KBM-7 (cell line): Measurements from ENCODE around the gene RTF1.

ENCODE experiments used
- DNase-seq: peaks from one replicate; pipeline ENCODE4 v3.0.0-alpha.2; 2015
- in situ Hi-C: fragments of 300-500 bp; cut with MboI; formaldehyde crosslinking; loops from 2 replicates; pipeline ENCODE4 v1.14.3; 2020; ENCODE audit warnings: low sequenced_read_pairs, low pct_unique_long_range_greater_than_20kb, mixed read lengths

RTF1 gene

DNA sequence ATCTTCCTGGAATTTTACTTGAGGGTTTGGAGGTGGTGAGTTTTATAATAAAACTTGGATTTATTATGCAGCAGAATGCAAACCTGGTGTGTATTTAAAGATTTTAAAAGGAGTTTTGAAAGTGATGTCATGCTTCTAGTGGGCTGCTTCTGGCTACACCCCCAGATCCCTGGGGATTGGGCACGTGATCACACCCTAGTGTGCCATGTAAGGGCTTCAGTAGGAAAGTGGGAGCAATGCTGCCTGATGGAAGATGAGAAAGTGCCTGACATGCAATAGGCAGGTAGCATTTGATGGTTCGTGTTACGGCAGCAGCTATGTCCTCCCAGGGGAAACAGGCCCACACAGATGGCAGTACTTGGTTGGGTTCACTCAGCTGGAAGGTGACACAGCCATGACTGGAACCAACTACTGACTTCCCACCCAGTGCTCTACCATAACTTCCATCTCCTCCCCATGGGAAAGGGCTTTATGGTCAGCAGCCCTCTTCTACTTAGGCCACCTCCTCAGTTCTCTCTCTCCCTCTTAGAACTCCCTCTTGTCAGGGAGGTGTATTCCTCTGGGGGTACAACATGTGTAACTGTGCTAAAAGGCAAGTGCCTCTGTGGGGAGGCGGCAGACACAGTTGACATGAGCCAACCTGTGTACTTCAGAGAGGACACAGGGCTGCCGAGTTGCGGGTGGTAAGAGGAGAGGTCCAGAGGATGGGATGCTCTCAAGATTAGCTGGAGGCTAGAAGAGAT lies 82.4 kb downstream of the RTF1 start:
- no peak for DNase-seq
- in situ Hi-C loops: no loop called here

DNA sequence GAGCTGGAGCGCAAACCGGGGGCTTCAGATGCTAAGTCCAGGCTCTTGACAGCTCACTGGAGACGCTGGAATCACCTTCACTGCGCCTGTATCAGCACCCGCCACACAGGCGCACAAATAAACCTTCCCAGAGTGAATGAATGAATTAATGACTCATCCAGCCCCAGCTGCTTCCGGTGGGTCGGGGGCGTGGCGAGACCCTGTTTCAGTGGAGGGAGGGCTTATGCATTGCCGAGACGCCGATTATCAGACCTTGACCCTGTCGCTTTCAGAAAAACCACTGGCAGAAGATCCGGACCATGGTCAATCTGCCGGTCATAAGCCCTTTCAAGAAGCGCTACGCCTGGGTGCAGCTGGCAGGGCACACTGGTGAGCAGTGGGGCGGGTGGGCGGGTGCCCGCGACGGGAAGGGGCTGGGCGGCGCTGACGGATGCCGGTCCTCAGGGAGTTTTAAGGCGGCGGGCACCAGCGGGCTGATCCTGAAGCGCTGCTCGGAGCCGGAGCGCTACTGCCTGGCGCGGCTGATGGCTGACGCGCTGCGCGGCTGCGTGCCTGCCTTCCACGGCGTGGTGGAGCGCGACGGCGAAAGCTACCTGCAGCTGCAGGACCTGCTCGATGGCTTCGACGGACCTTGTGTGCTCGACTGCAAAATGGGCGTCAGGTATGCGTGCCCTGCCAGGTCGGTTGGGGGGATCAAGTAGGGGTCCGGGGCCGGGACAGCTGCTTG lies 84.5 kb downstream of the RTF1 start:
- in situ Hi-C loops: no loop called here
- DNase-seq: no peak

DNA sequence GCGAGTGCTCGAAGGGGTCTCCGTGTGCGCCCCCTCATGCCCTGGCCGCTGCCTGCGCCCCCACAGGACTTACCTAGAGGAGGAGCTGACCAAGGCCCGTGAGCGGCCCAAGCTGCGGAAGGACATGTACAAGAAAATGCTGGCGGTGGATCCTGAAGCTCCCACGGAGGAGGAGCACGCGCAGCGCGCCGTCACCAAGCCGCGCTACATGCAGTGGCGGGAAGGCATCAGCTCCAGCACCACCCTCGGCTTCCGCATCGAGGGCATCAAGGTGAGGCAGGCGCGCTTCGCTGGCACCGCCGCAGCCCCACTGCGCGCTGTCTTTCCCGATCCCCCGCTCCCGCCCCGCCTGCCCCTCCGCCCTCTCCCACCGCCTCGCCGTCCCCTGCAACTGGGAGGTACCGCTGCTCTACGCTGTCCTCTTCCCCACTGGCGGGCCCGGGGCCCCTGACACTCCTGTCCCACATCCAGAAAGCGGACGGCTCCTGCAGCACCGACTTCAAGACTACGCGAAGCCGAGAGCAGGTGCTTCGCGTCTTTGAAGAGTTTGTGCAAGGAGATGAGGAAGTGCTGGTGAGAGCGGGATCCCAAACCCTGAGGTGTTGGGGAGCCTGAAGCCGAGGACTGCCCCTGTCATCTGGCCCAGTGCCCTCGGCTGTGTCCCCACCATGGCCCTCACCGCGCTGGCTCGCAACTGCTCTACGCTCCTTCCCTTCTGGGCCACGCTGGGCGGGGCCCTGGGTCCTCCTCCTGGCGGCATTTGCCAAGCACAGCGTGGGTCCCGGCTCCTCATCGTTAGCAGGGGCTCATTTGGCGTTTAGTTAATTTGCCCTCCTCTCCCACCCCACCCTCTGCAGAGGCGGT lies 85.3 kb downstream of the RTF1 start:
- in situ Hi-C loops: no loop called here
- no peak for DNase-seq

DNA sequence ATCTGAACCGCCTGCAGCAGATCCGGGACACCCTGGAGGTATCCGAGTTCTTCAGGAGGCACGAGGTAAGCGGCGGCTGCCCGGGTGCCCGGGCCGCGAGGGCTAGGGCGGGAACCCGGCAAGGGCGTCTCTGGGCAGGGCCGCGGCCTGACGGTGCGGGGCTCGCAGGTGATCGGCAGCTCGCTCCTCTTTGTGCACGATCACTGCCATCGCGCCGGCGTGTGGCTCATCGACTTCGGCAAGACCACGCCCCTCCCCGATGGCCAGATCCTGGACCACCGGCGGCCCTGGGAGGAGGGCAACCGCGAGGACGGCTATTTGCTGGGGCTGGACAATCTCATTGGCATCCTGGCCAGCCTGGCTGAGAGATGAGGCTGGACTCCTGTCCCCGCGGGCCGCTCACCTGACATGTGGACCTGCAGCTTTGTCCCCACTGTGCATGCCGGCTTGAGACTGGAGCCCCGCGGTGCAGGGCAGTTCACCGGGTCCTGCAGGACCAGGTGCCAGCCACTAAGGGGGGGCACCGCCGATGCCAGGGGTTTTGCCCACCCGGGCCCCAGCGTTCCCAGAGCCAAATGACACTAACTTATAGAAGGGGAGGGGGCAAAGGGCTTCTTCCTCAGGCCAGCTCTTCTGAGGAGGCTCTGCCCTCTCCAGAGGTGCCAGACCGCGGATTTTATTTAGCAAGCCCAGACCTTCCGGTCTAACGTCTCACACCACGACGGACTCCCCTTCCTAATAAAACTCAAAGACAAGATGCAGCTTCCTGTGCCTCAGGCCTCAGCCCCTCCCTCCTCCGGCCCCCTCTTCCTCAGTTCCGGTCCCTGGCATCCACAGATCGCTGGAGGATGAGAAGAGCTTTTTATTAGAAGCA lies 86.1 kb downstream of the RTF1 start:
- peak; percentile 86 for DNase-seq
- in situ Hi-C loops: no loop called here

DNA sequence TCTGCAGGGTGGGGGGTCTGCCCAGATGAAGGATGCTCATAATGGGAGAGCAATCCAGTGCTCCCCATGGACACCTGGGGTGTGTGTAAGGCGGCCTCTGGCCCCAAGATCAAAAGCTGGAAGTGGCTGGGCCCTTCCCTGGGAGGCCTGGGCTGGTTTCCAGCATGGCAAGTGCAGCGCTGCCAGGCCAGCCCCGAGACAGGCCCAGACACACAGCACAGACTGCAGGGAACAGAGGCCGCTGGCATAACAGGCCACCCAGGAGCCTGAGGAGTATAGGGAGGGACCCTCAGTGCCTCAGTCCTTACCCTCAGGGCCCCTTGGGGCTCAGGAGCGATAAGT lies 86.7 kb downstream of the RTF1 start:
- DNase-seq: no peak
- in situ Hi-C loops: no loop called here

DNA sequence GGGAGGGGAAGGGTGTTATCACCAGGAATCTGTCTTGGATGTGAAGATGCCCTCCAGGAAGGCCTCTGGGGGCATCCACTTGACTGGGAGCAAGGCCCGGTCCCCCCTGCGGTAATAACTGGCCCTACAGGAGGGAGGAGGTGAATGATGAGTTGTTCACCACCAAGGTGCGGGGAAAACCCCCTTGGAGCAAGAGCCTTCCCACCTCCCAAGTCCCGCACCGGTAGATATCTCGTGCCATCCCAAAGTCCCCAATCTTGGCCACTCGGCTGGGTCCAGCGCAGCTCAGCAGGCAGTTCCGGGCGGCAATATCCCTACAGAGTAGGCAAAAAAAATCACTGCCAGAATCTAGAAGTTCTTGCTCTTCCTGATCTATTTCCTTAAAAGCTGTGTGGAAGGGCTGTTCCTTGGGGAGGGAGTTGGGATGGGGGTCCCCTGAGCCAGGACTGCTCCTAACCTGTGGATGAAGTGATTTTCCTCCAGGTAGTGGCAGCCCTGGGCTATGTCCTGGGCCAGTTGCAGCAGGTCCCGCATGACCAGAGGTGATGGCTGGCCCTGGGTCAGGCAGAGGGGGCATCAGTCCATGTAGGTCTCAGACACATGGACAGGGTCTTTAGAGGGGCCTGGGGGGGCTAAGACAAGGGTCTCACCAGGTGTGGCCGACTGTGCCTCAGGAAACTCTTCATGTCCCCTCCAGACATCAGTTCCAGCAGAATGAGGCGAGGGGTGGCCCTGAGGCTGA lies 88.0 kb downstream of the RTF1 start:
- DNase-seq: no peak
- in situ Hi-C loops: no loop called here

DNA sequence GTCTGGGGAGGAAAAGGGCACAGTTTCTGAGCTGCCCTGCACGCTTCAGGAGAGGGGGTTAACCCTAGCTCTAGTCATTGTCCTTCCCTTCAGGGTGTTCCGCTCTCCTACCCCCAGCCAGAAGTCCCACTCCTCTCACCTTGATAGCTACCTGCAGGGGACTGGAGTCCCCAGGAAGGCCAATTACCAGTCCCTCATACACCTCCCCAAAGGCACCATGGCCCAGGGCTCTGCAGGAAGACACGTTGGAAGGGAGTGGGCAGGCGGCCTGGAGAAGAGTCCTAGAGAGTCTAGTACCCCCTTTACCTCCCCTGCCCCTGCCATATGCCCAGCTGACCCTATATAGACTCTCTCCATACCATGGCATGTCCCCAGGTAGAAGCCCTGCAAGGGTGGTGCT lies 88.9 kb downstream of the RTF1 start:
- DNase-seq: no peak
- in situ Hi-C loops: no loop called here

DNA sequence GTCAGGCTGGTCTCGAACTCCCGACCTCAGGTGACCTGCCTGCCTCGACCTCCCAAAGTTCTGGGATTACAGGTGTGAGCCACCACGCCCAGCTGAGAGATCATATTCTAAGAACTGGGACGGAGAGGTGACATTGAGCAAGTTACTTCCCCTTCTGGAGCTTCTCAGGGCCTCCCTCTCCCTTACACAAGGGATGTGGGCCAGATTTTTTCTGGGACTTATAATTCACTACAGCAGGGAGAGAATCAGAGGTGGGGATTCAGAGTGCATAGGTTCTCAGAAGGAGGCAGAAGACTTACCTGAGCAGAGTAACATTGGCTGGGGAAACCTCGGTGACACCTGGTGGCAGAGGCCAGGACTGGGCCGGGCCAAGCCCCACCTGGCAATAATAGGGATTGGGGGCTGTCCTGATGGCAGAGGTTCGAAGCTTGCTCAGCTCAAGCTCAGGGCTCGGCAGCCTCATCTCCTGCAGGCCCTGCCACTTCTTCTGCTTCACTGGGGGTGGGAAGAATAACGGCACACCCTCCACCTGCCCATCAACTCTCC lies 90.0 kb downstream of the RTF1 start:
- peak; percentile 35 for DNase-seq
- in situ Hi-C loops: no loop called here

DNA sequence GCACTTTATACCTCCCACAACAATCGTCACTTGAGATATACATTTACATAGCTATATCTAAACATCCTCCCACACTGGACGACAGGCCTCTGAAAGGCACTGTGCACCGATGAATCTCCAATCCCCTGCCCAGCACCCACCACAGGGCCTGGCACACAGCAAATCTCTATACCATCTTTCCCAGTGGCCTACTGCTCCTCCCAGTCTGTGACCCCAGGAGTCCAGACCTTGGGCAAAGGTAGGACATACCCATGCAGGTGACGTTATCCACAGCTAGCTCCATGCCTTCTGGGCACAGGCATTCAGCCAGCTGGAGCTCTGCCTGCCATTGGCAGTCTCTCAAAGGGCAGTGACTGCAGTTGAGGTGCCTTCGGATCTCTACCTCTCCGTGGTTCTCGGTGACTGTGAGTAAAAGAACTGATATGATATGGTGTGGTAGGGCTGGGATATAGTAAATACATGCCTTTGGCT lies 91.0 kb downstream of the RTF1 start:
- DNase-seq: no peak
- in situ Hi-C loops: no loop called here

DNA sequence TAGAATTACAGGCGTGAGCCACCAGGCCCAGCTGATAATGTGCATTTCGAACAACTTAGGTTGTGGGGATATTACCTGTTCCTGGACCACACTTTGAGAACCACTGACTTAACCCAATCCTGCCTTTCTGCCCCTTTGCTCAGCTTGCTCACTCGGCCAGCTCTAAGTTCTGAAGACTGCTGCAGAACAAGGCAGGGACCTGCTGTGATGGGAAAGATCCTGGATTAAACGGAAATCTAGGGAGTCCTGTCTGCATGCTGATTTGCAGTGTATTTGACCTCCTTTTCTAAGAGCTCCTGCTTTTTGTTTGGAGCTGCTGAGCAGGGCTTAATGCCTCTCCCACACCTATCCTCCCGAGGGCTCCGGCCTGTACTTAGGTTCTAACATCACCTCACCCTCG lies 93.8 kb downstream of the RTF1 start:
- in situ Hi-C loops: no loop called here
- DNase-seq: no peak

DNA sequence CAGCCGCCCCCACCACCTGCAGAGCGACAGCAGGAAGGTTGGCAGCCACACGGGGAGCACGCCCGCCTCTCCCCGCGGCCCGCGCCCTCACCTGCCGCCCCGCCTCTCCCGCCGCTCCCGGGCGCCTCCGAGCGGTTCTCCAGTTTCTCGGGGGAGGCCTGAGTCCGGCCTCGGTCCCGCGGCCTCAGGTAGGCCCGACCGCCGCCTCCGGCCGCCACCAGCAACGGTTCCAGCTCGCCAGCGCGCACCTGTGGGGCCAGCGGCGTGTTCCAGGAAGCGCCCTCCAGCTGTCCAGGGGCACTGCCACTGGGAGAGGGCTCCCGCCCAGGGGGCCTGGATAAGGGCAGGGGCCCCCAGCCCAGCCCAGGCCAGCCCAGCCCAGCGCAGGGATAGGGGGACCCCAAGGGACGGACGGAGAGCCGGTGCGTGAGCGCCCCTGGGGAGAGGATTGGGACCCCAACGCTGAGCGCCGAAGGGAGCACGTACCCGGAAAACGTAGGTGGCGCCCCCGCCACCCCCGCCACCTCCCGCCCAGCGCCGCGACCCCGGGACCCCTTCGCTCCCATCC lies 94.5 kb downstream of the RTF1 start:
- in situ Hi-C loops: no loop called here
- DNase-seq: no peak

DNA sequence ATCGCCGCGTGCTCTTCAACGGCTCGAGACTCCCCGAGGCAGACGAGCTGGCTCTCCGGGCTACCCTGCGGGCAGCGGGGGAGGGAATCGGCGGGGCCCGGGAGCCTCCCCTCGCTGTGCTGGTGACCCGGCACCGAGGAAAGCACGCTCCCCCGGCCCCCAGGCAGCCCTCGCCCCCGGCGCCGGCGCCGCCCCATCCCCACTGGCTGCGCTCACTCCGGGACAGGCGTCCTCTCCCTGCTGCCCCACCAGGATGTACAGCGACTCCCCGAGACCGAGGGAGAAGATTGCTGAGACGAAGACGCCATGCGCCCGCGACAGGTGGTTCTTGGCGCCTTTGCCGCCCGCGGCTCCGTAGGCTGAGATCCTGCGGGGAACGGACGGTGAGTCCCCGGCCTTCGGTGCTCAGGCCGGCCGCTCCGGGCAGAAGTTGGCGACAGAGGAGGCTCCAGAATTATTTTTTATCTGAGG lies 95.0 kb downstream of the RTF1 start:
- no peak for DNase-seq
- in situ Hi-C loops: no loop called here

DNA sequence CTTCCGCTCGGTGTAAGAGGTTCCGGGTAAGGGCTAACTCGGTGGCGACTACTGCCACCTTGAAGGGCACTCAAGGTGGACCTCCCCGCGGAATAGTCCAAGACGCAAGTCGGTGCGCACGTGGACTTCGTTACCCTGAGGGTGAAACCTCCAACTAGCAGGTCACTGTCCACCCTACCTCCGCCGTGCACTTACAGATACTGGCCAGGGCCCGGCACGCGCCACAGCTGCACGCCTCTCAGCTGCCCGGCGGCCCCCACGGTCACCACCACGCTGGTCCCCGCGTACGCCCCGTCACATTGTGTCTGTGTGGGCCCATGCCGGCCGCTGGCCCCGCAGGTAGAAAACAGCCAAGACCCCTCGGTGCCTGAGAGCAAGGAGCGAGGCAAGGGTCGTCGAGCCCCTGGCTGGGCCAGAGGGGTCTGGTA lies 95.6 kb downstream of the RTF1 start:
- no peak for DNase-seq
- in situ Hi-C loops: no loop called here

DNA sequence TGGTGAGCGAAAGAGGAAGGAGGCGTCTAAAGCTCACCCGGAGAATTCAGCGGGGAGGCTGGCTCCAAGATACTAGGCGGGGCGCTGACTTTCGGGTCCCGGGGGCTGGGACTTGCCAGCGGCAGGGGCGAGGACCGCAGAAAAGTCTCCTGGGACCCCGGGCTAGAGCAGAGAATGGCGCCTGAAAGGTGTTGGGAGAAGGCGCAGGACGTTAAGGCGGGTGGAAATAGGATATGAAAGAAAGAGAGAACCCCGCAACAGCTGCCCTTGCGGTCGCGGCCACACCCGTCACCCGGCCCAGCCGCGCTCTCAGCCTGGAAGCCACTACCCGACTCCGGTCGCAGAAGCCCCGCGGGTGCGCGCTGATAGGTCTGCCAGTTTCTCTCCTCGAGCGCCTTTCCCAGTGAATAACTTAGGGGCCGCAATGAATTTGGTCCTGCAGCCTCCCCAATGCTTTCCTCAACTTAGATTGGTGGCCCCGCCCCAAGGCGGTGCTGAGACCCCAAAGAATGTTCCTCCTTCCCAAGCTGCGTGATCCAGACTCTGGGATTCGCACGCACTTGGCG lies 96.1 kb downstream of the RTF1 start:
- in situ Hi-C loops: no loop called here
- DNase-seq: no peak

DNA sequence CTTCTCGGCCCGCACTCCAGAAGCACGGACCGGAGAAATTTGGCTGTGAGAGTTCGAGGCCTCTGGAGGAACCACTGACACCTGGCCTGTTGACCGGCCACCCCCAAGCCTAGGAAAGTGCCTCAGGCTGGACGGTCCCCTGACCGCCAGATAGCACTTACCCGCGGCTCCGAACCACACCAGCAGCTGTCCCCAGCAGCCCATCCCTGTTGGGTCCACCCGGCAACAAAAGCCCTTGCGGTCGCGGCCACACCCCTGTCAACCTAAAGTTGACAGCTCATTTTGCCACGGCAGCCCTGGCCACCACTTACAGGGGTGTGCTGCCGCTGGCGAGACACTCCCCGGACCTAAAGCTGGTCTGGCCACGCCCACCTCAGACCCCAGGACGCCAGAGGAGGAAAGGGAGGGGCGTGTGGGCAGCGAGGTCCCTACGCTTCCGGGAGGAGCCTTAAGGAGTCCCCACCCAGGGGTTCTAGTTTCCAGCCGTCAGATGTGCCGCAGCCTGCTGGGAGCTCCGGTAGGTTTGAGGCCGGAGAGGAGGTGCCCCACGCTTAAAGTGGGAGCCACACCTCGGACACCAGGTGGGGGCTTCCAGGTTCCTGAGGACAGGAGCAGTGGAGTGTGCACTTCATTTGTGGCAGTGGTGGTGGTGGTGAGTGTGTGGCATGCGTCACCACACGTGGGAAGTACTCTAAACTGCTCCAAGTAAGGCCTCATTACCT lies 96.8 kb downstream of the RTF1 start, which contains the start of gene LTK:
LTK (minus strand) TSS at position 322 of the 722 bp plus-strand sequence; CDS start at position 204, 118 bp downstream.
- no peak for DNase-seq
- in situ Hi-C loops: no loop called here

DNA sequence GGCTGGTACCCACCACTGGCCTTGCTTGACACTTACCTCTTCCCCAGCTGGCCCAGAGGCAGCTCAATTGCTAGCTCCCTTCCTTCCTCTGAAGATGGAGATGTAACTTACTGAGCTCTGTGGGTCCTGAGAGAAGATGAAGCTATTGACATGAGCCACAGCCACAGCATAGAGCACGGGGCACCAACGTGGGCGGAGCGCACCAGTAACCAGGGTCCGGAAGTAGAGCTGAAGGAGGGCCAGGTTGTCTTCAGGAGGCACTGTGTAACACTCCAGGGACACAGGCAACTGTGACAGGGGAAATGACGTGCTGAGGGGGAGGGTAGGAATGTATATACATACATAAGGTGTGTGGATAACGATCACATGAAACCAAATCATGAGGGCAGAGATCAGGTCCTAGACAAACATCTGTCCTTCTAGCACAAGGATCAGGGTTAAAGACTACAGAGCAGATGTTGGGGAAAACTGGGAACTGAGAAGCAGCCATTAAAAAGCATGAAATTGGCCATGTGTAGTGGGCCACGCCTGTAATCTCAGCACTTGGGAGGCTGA lies 101.1 kb downstream of the RTF1 start:
- no peak for DNase-seq
- in situ Hi-C loops: no loop called here
